SIG-M5 treated with dmso at 0.1 percent for 504 hours (cell line): Measurements from ENCODE around the gene SELENOT.
"Not testable (repeated sequence)": the region's sequence is repeated elsewhere in the genome, so short reads cannot be mapped to it uniquely, and the experiment has no call there.

Experiments used
- DNase-seq: peaks from one replicate; lab custom pipeline; 2025; ENCODE audit not compliant: unreplicated experiment; lab: John Stamatoyannopoulos, UW

SELENOT gene, protein sequence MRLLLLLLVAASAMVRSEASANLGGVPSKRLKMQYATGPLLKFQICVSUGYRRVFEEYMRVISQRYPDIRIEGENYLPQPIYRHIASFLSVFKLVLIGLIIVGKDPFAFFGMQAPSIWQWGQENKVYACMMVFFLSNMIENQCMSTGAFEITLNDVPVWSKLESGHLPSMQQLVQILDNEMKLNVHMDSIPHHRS

DNA sequence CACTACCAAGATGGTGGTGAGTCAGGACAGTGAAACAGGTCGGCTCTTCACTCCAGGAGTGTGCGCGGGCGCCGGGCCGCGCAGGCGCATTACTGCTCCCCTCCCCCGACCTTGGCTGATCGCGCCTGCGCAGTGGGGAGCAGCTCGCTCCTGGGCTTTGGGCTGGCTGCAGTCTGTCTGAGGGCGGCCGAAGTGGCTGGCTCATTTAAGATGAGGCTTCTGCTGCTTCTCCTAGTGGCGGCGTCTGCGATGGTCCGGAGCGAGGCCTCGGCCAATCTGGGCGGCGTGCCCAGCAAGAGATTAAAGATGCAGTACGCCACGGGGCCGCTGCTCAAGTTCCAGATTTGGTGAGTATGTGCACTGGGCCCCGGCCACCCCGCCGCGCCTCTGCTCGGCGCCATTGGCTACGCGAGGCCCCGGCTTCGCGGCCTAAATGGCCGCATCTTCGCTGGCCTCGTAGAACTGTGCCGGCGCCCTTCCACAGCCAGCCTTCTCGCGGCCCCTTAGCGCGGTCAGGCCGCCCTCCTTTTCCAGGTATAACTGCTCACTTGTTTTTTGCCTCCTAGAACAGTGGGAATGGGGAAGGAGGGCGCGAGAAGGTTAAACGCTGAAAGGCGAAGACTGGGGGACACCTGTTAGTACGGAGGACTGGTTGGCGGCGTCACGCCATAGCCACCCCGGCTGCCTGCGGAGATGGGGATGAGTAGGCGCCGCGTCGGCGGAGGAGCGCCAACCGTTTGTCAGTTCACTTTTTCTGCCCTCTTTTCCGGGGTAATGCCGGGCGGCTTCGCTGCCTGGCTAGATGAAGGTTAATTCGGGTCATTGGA lies at the start of gene SELENOT:
Gene SELENOT, plus strand, starts transcription at position 169 of the 827 bp plus-strand sequence. Its CDS starts 42 bp downstream, at position 211.
- peak; percentile 91 for DNase-seq

DNA sequence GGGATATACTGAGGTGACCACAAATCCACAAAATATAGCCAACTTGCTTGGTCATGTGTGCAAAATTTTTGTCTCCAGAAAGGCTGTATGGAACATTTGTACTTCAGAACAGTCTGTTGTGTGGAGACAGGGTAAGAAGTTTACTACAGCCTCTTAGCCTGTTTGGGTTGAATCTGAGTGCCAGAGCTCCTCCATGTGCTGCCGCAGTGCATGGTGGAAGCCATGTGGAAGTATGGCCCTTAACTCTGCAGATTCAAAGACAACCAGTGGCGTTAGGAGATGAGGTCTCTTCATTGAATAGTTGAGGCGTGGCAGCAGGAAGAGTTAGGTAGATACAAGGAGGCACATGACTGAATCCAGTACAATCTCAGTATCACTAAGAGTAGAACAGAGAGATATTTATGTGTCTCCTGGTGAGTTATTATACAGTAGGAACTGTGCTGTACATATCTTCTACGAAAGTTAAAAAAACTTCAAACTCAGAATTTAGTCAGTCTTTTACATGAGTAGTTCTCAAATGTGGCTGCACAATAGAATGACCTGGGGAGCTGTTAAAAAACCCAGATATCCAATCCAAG lies 47.2 kb upstream of the SELENOT start:
- DNase-seq: no peak

DNA sequence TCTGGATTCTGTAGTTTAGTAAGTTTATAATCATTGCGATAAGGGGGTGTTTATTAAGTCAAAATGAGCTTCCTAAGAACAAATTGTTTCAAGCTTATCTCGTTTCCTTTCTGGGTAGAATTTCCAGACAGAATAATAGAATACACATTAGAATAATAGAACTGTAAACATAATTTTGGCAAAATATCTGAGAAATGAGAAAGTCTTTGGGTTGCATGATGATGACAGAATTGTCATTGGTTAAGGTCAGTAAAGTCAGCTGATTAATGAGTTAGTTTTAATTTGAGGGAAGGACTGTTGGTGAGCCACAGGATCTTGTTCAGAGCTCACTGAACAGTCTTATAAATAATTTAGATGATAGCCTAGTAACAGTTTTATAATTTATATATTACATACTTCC lies 46.3 kb upstream of the SELENOT start:
- no peak for DNase-seq

GRCh38 chr3:150557725-150558124 lies 45.4 kb upstream of the SELENOT start:
- DNase-seq: no peak

DNA sequence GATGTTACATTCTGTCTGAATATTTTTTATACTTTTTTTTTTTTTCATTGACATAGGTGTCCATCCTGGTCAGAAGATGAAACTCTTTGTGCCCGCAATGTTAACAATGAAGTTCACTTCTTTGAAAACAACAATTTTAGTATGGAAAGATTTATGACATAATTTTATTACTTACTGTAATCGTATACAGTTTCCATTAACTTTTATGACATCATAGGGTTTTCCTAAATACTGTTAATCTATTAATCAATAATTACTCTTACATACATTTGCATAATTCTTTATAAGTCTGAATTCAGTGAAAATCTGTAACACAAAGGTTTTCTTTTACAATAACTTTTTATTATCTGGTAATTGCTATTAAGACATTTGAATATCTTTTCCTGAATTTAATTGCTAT lies 38.9 kb upstream of the SELENOT start:
- no peak for DNase-seq

DNA sequence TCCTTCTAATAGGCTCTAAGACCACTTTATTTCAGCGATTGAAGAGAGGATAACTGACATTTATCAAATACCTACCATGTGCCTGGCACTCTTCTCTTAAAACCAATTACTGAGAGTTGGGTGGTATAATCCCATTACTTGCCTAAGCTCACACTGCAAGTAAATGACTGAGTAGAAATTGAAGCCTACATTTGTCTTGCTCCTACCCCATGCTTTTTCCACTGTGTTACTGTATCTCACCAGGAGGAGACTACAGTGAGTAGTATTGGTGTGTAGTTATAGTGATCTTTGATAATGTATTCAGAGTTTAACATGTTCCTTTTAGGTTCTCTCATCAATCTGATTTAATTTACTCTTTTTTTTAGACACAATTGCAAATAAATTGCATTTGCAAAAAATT lies 35.8 kb upstream of the SELENOT start:
- DNase-seq: no peak

GRCh38 chr3:150577855-150578254 lies 25.3 kb upstream of the SELENOT start:
- DNase-seq: peak; percentile 11

GRCh38 chr3:150581174-150581573 lies 21.9 kb upstream of the SELENOT start:
- DNase-seq: no peak

GRCh38 chr3:150582620-150583019 lies 20.5 kb upstream of the SELENOT start:
- DNase-seq: no peak

DNA sequence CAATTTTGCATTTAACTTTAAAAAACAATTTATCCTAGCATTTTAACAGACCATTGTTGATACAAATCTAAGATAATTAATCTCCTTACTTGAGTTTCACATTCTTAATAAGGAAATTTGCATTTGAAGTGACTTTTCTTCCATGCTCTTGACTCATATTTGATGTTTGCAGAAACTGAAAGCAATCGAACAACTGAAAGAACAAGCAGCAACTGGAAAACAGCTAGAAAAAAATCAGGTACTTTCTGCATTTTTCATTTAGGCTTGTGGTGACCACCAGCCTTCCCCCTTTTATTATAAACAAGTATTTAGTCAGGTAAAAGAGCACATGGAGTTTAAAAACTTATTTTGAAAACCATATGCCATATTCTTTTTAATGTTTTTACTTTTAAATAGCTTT lies 20.1 kb upstream of the SELENOT start:
- no peak for DNase-seq

GRCh38 chr3:150588027-150588830 lies 14.9 kb upstream of the SELENOT start:
- no peak for DNase-seq

DNA sequence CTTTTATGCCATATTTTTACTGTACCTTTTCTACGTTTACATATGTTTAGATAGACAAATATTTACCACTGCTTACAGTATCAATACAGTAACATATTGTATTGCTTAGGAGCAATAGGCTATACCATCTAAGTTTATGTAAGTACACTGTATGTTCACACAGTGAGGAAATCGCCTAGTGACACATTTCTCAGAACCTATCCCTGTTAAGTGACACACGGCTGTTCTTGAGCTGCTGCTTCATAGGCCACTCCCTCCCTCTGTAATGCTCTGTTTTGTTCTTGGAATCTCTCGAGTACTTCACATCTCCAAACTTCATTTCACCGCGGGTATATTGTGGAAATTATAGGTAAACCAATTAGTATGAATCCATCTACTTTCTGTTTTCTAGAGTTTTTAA lies 13.4 kb upstream of the SELENOT start:
- DNase-seq: peak; percentile 5

DNA sequence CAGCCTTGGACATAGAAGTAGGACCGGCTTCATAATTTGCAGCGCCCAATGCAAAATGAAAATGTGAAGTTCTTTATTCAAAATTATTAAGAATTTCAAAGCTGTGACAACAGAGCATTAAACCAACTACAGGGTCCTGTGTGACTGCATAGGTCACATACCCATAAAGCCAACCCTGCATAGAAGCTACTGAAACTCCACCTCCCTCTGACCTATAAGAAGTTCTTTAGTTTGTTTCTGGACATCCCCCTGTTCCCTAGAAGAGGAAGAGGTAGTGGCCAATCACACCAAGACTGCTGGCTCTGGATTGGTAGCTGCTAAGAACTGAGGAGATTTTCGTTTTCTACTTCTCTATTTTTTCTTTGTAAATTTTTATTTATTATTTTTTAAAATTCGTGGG lies 9.0 kb upstream of the SELENOT start:
- no peak for DNase-seq

- DNase-seq: no peak
Measured at GRCh38 chr3:150597646-150598045, 5.5 kb upstream of the SELENOT start.

GRCh38 chr3:150599611-150600297 lies 3.4 kb upstream of the SELENOT start:
- no peak for DNase-seq

GRCh38 chr3:150600647-150601530 lies 2.2 kb upstream of the SELENOT start:
- not testable (repeated sequence) for DNase-seq

DNA sequence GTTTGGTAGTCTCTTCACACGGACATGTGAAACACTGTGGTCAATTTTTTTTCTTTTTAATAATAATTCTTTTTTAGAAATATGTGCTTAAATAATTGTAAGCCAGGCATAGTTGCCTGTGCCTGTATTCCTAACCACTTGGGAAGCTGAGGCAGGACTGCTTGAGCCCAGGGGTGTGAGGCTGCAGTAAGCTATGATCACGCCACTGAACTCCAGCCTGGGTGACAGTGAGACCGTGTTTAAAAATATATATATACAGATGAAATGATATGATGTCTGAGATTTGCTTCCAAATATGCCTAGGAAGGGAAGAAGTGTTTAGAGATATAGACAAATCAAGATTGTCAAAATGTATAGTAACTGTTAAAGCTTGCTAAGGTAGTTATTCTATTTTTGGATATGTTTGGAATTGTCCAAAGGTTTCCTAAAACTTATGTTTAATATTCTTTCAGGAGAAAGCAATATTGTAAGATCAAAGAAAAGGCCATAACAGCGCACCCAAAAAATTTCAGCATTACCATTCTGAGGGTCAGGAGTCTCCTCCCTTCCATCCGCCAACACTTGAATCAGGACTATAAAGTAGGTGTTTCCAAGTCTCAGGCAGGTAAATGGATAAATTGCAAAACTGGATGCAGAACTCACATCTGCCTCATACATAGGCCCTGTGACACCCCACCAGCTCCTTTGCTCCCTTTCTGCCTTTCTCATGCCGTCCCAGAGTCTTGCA lies 532 bp upstream of the SELENOT start:
- no peak for DNase-seq

DNA sequence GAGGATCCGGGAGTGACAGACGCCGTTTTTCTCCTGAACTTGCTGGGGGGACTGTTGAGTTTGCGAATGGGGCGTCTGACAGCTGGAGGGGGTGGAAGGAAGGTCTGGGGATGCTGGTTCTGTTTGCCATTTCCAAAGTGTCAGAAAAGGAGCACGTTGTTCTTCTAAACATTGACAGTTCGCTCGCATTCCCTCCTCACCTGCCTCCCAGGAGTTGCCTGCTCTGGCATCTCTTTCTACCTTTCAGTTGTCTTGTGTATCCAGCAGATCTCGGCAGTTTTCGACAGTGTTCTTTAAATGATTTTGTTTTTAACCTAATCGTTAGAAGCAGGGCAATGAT lies 829 bp downstream of the SELENOT start:
- DNase-seq: peak; percentile 68

DNA sequence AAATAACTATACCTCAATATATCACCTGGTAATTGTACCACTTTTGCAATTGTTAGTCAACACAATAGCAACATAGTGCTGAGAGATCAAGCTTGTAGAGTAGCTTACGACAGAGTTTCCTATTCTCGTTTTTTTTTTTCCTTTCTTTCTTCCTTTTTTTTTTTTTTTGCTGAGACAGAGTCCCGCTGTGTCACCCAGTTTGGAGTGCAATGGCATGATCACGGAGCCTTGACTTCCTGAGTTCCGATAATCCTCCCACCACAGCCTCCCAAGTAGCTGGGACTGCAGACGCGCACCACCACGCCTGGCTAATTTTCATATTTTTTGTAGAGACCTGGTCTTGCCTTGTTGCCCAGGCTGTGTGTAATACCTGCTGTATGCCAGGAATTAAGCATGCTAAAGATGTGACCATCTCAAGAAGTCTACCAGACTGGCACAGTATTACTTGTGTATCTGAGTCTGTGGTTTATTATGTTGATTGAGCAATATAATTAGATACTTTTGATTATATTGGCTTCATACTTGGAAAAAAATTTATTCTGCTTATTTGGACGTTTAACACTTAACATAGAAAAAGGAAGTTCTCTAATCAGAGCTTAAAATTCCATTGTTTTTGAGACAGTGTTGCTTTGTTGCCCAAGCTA lies 3.0 kb downstream of the SELENOT start:
- peak; percentile 70 for DNase-seq
